Stimulated activated naive B cell treated with anti-CD40 and anti-IgM and Interleukin-4, amounts not matched to agents 10 μg/mL and 1 μg/mL and 100 μg/mL, for 72 hours (primary cell): ENCODE data around the gene CSMD2.
"Not testable (repeated sequence)": the region's sequence is repeated elsewhere in the genome, so short reads cannot be mapped to it uniquely, and the experiment has no call there.

ENCODE experiments used
- ATAC-seq, 2 donors: fragments of 150-1000 bp; cut with Tn5 transposase; replicated peaks; 2 replicates each; pipeline ENCODE4 v1.10.0; 2021; ENCODE audit warnings: moderate library complexity in 1 of 2
- DNase-seq: peaks from one replicate; pipeline ENCODE4 v3.0.0; 2021
- H3K27ac Mint-ChIP-seq: one replicate; pipeline ENCODE4 v1.8.0; 2022; ENCODE audit warnings: mild to moderate bottlenecking, mixed read lengths
- H3K27me3 Mint-ChIP-seq, 2 donors: one replicate each; pipeline ENCODE4 v1.8.0; 2022; ENCODE audit warnings: mixed read lengths in 2 of 2
- H3K36me3 Mint-ChIP-seq, 2 donors: one replicate each; pipeline ENCODE4 v1.8.0; 2022; ENCODE audit warnings: mixed read lengths in 2 of 2, mild to moderate bottlenecking in 1 of 2
- H3K4me1 Mint-ChIP-seq, 2 donors: one replicate each; pipeline ENCODE4 v1.8.0; 2022; ENCODE audit warnings: mixed read lengths in 2 of 2, mild to moderate bottlenecking in 1 of 2
- H3K4me3 Mint-ChIP-seq, 2 donors: one replicate each; pipeline ENCODE4 v1.8.0; 2022; ENCODE audit warnings: mild to moderate bottlenecking in 2 of 2, mixed read lengths in 2 of 2, moderate library complexity in 1 of 2
- H3K9me3 Mint-ChIP-seq, 2 donors: one replicate each; pipeline ENCODE4 v1.8.0; 2022; ENCODE audit warnings: mixed read lengths in 2 of 2, mild to moderate bottlenecking in 1 of 2

CSMD2 gene

GRCh38 chr1:34164771-34165391 is at the start of gene CSMD2:
Gene CSMD2, minus strand, starts transcription at chr1:34165230. Its CDS starts 133 bp downstream, at chr1:34165097.
- Mint-ChIP-seq H3K4me1 (peaks cover 5 to 13% of the 10 kb centered on the region in 2 donors), H3K27ac (peak within 1 kb of the TSS; percentile 77), H3K9me3 (peaks cover 0 to 3% of the 10 kb centered on the region in 2 donors), H3K4me3 (peak within 1 kb of the TSS; percentile 17 to 54), H3K36me3 (peaks cover 3 to 4% of the 10 kb centered on the region in 2 donors), H3K27me3 (peaks cover 66 to 84% of the 10 kb centered on the region in 2 donors)
- DNase-seq = no peak
- ATAC-seq = no peak

- no peaks in the 10 kb centered on the region for H3K27me3 Mint-ChIP-seq
- H3K4me3 Mint-ChIP-seq = no peak overlapping the region
- H3K36me3 Mint-ChIP-seq = no peaks in the 10 kb centered on the region
- no peak overlapping the region for H3K27ac Mint-ChIP-seq
- no peak for DNase-seq
- no peak for ATAC-seq
- H3K9me3 Mint-ChIP-seq = peaks cover 0 to 2% of the 10 kb centered on the region in 2 donors
- H3K4me1 Mint-ChIP-seq = no peaks in the 10 kb centered on the region
Measured at GRCh38 chr1:34213956-34214355, 48.9 kb upstream of the CSMD2 start.

GRCh38 chr1:34212673-34213072 is 47.6 kb upstream of the CSMD2 start:
- Mint-ChIP-seq H3K4me1 (no peaks in the 10 kb centered on the region), H3K4me3 (no peak overlapping the region)

GRCh38 chr1:34199927-34200326 is 34.9 kb upstream of the CSMD2 start:
- Mint-ChIP-seq H3K4me3 (no peak overlapping the region), H3K4me1 (no peaks in the 10 kb centered on the region), H3K9me3 (no peaks in the 10 kb centered on the region), H3K27ac (no peak overlapping the region), H3K36me3 (no peaks in the 10 kb centered on the region), H3K27me3 (peaks cover 7 to 11% of the 10 kb centered on the region in 2 donors)
- DNase-seq (no peak), ATAC-seq (no peak)

More at GRCh38 chr1:34212673-34213072, 47.6 kb upstream of the CSMD2 start:
- no peak for ATAC-seq
- H3K27ac Mint-ChIP-seq = no peak overlapping the region
- no peak for DNase-seq
- H3K36me3 Mint-ChIP-seq = no peaks in the 10 kb centered on the region
- no peaks in the 10 kb centered on the region for H3K9me3 Mint-ChIP-seq
- H3K27me3 Mint-ChIP-seq = no peaks in the 10 kb centered on the region

GRCh38 chr1:34192621-34193020 is 27.6 kb upstream of the CSMD2 start:
- Mint-ChIP-seq H3K27ac (no peak overlapping the region), H3K9me3 (peaks cover 6 to 10% of the 10 kb centered on the region in 2 donors), H3K27me3 (peaks cover 19 to 22% of the 10 kb centered on the region in 2 donors), H3K4me1 (no peaks in the 10 kb centered on the region), H3K4me3 (no peak overlapping the region), H3K36me3 (peaks cover 0 to 2% of the 10 kb centered on the region in 2 donors)
- DNase-seq (no peak), ATAC-seq (no peak)

- H3K4me1 Mint-ChIP-seq = no peaks in the 10 kb centered on the region
- H3K27ac Mint-ChIP-seq = no peak overlapping the region
- no peak overlapping the region for H3K4me3 Mint-ChIP-seq
Measured at GRCh38 chr1:34190692-34191091, 25.7 kb upstream of the CSMD2 start.

GRCh38 chr1:34188985-34189384 is 24.0 kb upstream of the CSMD2 start:
- peaks cover 33 to 38% of the 10 kb centered on the region in 2 donors for H3K27me3 Mint-ChIP-seq
- ATAC-seq = no peak
- peaks cover 6 to 10% of the 10 kb centered on the region in 2 donors for H3K9me3 Mint-ChIP-seq
- no peaks in the 10 kb centered on the region for H3K4me1 Mint-ChIP-seq
- DNase-seq = no peak
- H3K4me3 Mint-ChIP-seq = no peak overlapping the region
- no peak overlapping the region for H3K27ac Mint-ChIP-seq
- H3K36me3 Mint-ChIP-seq = peaks cover 0 to 2% of the 10 kb centered on the region in 2 donors

More at GRCh38 chr1:34190692-34191091, 25.7 kb upstream of the CSMD2 start:
- DNase-seq (no peak), ATAC-seq (no peak)
- Mint-ChIP-seq H3K36me3 (peaks cover 0 to 2% of the 10 kb centered on the region in 2 donors), H3K9me3 (peaks cover 6 to 10% of the 10 kb centered on the region in 2 donors), H3K27me3 (peaks cover 29 to 34% of the 10 kb centered on the region in 2 donors)

GRCh38 chr1:34188418-34188817 is 23.4 kb upstream of the CSMD2 start:
- peaks cover 0 to 2% of the 10 kb centered on the region in 2 donors for H3K36me3 Mint-ChIP-seq
- DNase-seq = no peak
- ATAC-seq = no peak
- no peak overlapping the region for H3K4me3 Mint-ChIP-seq
- H3K27me3 Mint-ChIP-seq = peaks cover 33 to 38% of the 10 kb centered on the region in 2 donors
- H3K27ac Mint-ChIP-seq = no peak overlapping the region
- H3K9me3 Mint-ChIP-seq = peaks cover 6 to 10% of the 10 kb centered on the region in 2 donors
- H3K4me1 Mint-ChIP-seq = no peaks in the 10 kb centered on the region

GRCh38 chr1:34186741-34187494 is 21.9 kb upstream of the CSMD2 start:
- Mint-ChIP-seq H3K9me3 (peaks cover 6 to 13% of the 10 kb centered on the region in 2 donors), H3K27ac (no peak overlapping the region), H3K4me3 (no peak overlapping the region), H3K4me1 (no peaks in the 10 kb centered on the region), H3K36me3 (peaks cover 0 to 2% of the 10 kb centered on the region in 2 donors), H3K27me3 (peaks cover 34 to 38% of the 10 kb centered on the region in 2 donors)
- DNase-seq (no peak), ATAC-seq (no peak)

GRCh38 chr1:34183381-34183780 is 18.4 kb upstream of the CSMD2 start:
- H3K4me3 Mint-ChIP-seq, H3K27ac Mint-ChIP-seq, H3K4me1 Mint-ChIP-seq, ATAC-seq, H3K36me3 Mint-ChIP-seq, DNase-seq, H3K9me3 Mint-ChIP-seq: not testable (repeated sequence)
- H3K27me3 Mint-ChIP-seq = peaks cover 44 to 45% of the 10 kb centered on the region in 2 donors

- ATAC-seq (no peak), DNase-seq (no peak)
- no peak overlapping the region for H3K4me3 Mint-ChIP-seq
- H3K9me3 Mint-ChIP-seq = peaks cover 0 to 7% of the 10 kb centered on the region in 2 donors
- peaks cover 50 to 68% of the 10 kb centered on the region in 2 donors for H3K27me3 Mint-ChIP-seq
- H3K27ac Mint-ChIP-seq = no peak overlapping the region
- no peaks in the 10 kb centered on the region for H3K4me1 Mint-ChIP-seq
- H3K36me3 Mint-ChIP-seq = peaks cover 0 to 3% of the 10 kb centered on the region in 2 donors
Measured at GRCh38 chr1:34178072-34178471, 13.0 kb upstream of the CSMD2 start.

GRCh38 chr1:34176830-34177603 is 12.0 kb upstream of the CSMD2 start, which contains the start of gene C1orf94:
Gene C1orf94, plus strand, starts transcription at chr1:34176907. Its CDS starts 883 bp downstream, at chr1:34177790.
- Mint-ChIP-seq H3K27ac (no peak within 1 kb of the TSS), H3K27me3 (peaks cover 45 to 67% of the 10 kb centered on the region in 2 donors), H3K4me1 (no peaks in the 10 kb centered on the region)

GRCh38 chr1:34175744-34176143 is 10.7 kb upstream of the CSMD2 start:
- Mint-ChIP-seq H3K4me3 (no peak overlapping the region), H3K4me1 (no peaks in the 10 kb centered on the region), H3K27ac (no peak overlapping the region), H3K27me3 (peaks cover 46 to 57% of the 10 kb centered on the region in 2 donors), H3K9me3 (peaks cover 0 to 4% of the 10 kb centered on the region in 2 donors), H3K36me3 (peaks cover 0 to 3% of the 10 kb centered on the region in 2 donors)
- no peak for ATAC-seq
- DNase-seq = no peak

More at GRCh38 chr1:34176830-34177603, 12.0 kb upstream of the CSMD2 start, which contains the start of gene C1orf94:
- ATAC-seq = no peak
- Mint-ChIP-seq H3K4me3 (no peak within 1 kb of the TSS), H3K36me3 (peaks cover 0 to 3% of the 10 kb centered on the region in 2 donors), H3K9me3 (peaks cover 0 to 5% of the 10 kb centered on the region in 2 donors)
- no peak for DNase-seq

GRCh38 chr1:34167389-34167788 is 2.4 kb upstream of the CSMD2 start:
- ATAC-seq = no peak
- no peak for DNase-seq
- Mint-ChIP-seq H3K27me3 (peaks cover 54 to 70% of the 10 kb centered on the region in 2 donors), H3K9me3 (peaks cover 0 to 3% of the 10 kb centered on the region in 2 donors), H3K4me1 (peaks cover 5 to 13% of the 10 kb centered on the region in 2 donors), H3K4me3 (no peak overlapping the region), H3K36me3 (peaks cover 3 to 4% of the 10 kb centered on the region in 2 donors), H3K27ac (no peak overlapping the region)
